MCF 10A (cell line): ENCODE measurements around the gene CTPS2. TPM values are rescaled to one million over a fixed set of nuclear protein-coding genes. Genes with fewer than 3 reads are reported as not detected.
"Not testable (repeated sequence)": the region's sequence is repeated elsewhere in the genome, so short reads cannot be mapped to it uniquely, and the experiment has no call there.

Experiments used
- BruUV-seq: library from RNA; stranded (reverse); fragments of 400-500 nt; replicated peaks from 2 replicates; lab custom pipeline; 2021; lab: Mats Ljungman, UMichigan
- CTCF ChIA-PET: fragments of 300-600 bp; sonication (Branson Sonifier 250); formaldehyde crosslinking; extraction: SDS; loops from one replicate; lab custom pipeline; 2021; ENCODE audit warnings: antibody characterized with exemption, inconsistent platforms; lab: Yijun Ruan, JAX
- POLR2A ChIA-PET: fragments of 300-600, 350-650 bp; sonication (Branson Sonifier 250); formaldehyde crosslinking; extraction: SDS; loops from one replicate; lab custom pipeline; 2020; ENCODE audit warnings: antibody characterized with exemption, inconsistent platforms; lab: Yijun Ruan, JAX
- DNase-seq: peaks from one replicate; pipeline ENCODE4 v3.0.0-alpha.2; 2018; ENCODE audit not compliant: unreplicated experiment
- H3K27ac Mint-ChIP-seq: one replicate; pipeline ENCODE4 v1.8.0; 2022; ENCODE audit warnings: mild to moderate bottlenecking, low read depth, mixed read lengths; ENCODE audit not compliant: unreplicated experiment
- H3K27me3 Mint-ChIP-seq: one replicate; pipeline ENCODE4 v1.8.0; 2022; ENCODE audit warnings: mixed read lengths; ENCODE audit not compliant: insufficient read depth, unreplicated experiment
- H3K36me3 Mint-ChIP-seq: one replicate; pipeline ENCODE4 v1.8.0; 2022; ENCODE audit warnings: mild to moderate bottlenecking, moderate library complexity, mixed read lengths; ENCODE audit not compliant: insufficient read depth, unreplicated experiment
- H3K4me1 Mint-ChIP-seq: one replicate; pipeline ENCODE4 v1.8.0; 2022; ENCODE audit warnings: mixed read lengths; ENCODE audit not compliant: insufficient read depth, unreplicated experiment
- H3K4me3 Mint-ChIP-seq: one replicate; pipeline ENCODE4 v1.8.0; 2022; ENCODE audit warnings: mild to moderate bottlenecking, moderate library complexity, mixed read lengths; ENCODE audit not compliant: unreplicated experiment
- H3K9me3 Mint-ChIP-seq: one replicate; pipeline ENCODE4 v1.8.0; 2022; ENCODE audit warnings: mixed read lengths; ENCODE audit not compliant: unreplicated experiment
- intact Hi-C: fragments of 100-400 bp; cut with micrococcal nuclease; formaldehyde crosslinking; loops from 2 replicates; pipeline ENCODE4 v1.14.1; 2022
- total RNA-seq: library from RNA; stranded (reverse); gene quantifications from 2 replicates; pipeline ENCODE4 v1.2.3, GENCODE V29; 2022
- TF ChIP-seq, protein P1 (sequence below): fragments of 200-600 bp; IDR thresholded peaks from one replicate; pipeline ENCODE4 v1.8.0; 2022; ENCODE audit warnings: antibody characterized with exemption, mild to moderate bottlenecking; ENCODE audit not compliant: unreplicated experiment

The CTPS2 gene
- total RNA-seq, 1 experiment from 2014 or later, result 5.3 TPM

DNA sequence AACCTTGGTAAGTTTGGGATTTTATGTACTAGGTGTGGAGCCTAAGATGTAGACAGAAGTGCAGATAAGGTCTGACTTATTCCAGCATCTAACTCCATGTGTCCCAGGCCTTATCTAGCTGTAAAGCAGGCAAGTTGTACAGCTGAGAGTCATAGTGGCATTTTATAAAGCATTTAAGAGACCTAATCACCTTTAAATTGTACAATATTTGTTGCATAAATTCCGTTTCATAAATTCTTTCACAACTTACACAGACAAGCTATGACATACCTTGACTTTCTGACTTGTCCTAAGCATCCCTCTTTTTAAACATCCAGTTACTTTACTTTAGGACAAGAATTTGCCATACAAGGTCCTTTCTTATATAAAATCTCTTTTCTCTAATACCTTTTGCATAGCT is 18.0 kb upstream of the CTPS2 start:
- Mint-ChIP-seq H3K36me3 (peaks cover 6% of the 10 kb centered on the region), H3K4me1 (no peaks in the 10 kb centered on the region), H3K9me3 (no peaks in the 10 kb centered on the region), H3K27ac (no peak overlapping the region), H3K27me3 (no peaks in the 10 kb centered on the region), H3K4me3 (no peak overlapping the region)
- no TSS peak for BruUV-seq
- POLR2A ChIA-PET, result no interaction called here
- no peak for DNase-seq
- CTCF ChIA-PET, result interaction anchor here (0.6 kb wide), 1 partner anchor 217 kb away, joined by 3 read pairs; no protein-coding TSS in a partner anchor
- intact Hi-C loops, result no loop called here
- TF ChIP-seq, protein P1, sequence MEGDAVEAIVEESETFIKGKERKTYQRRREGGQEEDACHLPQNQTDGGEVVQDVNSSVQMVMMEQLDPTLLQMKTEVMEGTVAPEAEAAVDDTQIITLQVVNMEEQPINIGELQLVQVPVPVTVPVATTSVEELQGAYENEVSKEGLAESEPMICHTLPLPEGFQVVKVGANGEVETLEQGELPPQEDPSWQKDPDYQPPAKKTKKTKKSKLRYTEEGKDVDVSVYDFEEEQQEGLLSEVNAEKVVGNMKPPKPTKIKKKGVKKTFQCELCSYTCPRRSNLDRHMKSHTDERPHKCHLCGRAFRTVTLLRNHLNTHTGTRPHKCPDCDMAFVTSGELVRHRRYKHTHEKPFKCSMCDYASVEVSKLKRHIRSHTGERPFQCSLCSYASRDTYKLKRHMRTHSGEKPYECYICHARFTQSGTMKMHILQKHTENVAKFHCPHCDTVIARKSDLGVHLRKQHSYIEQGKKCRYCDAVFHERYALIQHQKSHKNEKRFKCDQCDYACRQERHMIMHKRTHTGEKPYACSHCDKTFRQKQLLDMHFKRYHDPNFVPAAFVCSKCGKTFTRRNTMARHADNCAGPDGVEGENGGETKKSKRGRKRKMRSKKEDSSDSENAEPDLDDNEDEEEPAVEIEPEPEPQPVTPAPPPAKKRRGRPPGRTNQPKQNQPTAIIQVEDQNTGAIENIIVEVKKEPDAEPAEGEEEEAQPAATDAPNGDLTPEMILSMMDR, result no peak

DNA sequence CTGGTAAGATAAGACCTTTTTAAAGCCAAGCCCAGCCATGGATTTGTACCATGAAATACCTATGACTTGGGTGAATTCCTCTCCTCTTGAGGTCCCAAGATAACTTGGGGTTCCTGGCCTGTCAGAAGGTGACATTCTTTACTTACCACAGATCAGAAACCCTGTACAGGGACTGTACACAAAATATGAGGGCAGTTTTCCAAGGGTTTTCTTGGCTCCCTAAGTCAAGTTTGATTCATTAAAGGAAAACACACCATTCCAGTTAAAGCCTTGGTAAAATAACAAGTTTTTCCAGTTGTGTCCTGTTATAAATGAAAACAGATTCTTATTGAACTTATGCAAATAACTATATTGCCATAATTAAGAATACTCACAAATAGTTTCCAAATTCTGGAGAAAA is 15.2 kb upstream of the CTPS2 start:
- Mint-ChIP-seq H3K36me3 (no peaks in the 10 kb centered on the region), H3K27me3 (no peaks in the 10 kb centered on the region), H3K27ac (no peak overlapping the region), H3K4me1 (no peaks in the 10 kb centered on the region), H3K4me3 (no peak overlapping the region), H3K9me3 (no peaks in the 10 kb centered on the region)
- no peak for DNase-seq
- ChIA-PET CTCF (interaction anchor here (0.6 kb wide), 1 partner anchor 775 kb away, joined by 4 read pairs; no protein-coding TSS in a partner anchor), POLR2A (no interaction called here)
- intact Hi-C loops, result no loop called here
- TF ChIP-seq, protein P1, result no peak
- no TSS peak for BruUV-seq

DNA sequence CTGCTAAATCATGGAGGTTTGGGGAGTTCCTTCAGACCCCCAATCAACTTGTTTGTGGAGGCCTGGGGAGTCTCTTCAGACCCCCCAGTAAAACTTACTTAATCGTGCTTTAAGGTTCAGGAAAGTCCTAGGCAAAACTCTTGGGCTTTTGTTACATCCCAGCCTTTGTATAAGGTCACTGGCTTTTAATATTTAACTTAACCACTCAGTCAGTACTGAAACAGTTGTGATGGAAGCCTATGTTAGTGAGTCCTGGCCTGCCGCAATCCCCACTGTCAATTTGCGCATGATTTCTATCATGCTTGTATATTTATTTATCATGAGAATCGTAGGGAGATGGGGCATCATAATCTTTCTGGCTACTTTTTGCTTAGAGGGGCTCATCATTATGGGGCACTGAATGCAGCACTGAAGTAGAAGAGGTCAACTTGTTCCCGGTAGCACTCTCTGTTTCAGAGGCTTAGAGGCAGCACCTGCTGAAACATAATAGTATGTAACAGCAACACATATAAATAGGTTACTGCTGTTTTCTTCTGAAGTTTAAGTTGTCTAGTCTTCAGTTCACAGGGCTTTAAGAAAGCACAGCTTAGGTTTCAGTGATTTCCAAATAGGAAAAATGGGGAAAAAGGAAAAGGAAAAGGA is 14.0 kb upstream of the CTPS2 start:
- H3K27me3 Mint-ChIP-seq, H3K9me3 Mint-ChIP-seq, CTCF ChIA-PET, intact Hi-C loops, POLR2A ChIA-PET, BruUV-seq, H3K4me3 Mint-ChIP-seq, H3K36me3 Mint-ChIP-seq, H3K27ac Mint-ChIP-seq, H3K4me1 Mint-ChIP-seq, DNase-seq: not testable (repeated sequence)

DNA sequence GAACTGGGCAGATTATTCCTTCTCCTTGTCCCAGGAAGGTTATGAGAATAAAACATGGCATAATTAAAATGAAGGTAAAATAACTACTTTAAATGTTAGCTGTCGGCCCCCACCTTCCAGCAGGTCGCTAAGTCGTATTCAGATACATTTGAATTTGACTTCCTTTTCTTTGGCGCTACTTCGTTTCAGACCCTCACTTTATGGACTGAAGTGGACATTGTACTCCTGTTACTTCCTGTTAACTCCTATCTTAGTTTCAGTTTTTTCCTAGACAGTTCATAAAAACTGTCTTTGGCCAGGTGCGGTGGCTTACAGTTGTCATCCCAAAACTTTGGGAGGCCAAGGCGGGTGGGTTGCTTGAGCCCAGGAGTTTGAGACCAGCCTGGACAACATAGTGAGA is 12.6 kb upstream of the CTPS2 start:
- ChIA-PET CTCF (no interaction called here), POLR2A (no interaction called here)
- intact Hi-C loops, result no loop called here
- H3K4me3 Mint-ChIP-seq, result no peak overlapping the region
- no peak overlapping the region for H3K27ac Mint-ChIP-seq
- no peaks in the 10 kb centered on the region for H3K9me3 Mint-ChIP-seq
- H3K36me3 Mint-ChIP-seq, result no peaks in the 10 kb centered on the region
- no TSS peak for BruUV-seq
- H3K4me1 Mint-ChIP-seq, result no peaks in the 10 kb centered on the region
- TF ChIP-seq, protein P1, result no peak
- DNase-seq, result no peak
- no peaks in the 10 kb centered on the region for H3K27me3 Mint-ChIP-seq
